Measurements from ENCODE around the gene IFIT1.

- TF ChIP-seq CTCF (IDR thresholded peaks at IDR 0.05) (no peak), POLR2A (IDR thresholded peaks at IDR 0.05) (no peak)
These were observed 24.3 kb upstream of the IFIT1 start for GRCh38 chr10:89368129-89368528.

Data from esophagus squamous epithelium (tissue), 4 donors.